ENCODE measurements around the gene MINK1.

The MINK1 gene

GRCh38 chr17:4858068-4858881 lies 25.1 kb downstream of the MINK1 start:
- DNase-seq (ENCODE audit: extremely low spot score): no peak
- ChIA-PET CTCF (no interaction called here), POLR2A (no interaction called here)
- TF ChIP-seq LEF1 (IDR thresholded peaks at IDR 0.05; ENCODE audit: borderline replicate concordance) (no peak), ARNT (IDR thresholded peaks at IDR 0.05) (no peak), SUZ12 (IDR thresholded peaks at IDR 0.05) (no peak), SP1 (IDR thresholded peaks at IDR 0.05) (no peak), PKNOX1 (IDR thresholded peaks at IDR 0.05) (no peak), FOXK2 (IDR thresholded peaks at IDR 0.05) (no peak), ELF4 (IDR thresholded peaks at IDR 0.05) (no peak), TARDBP (IDR thresholded peaks at IDR 0.05) (no peak), FOXM1 (IDR thresholded peaks at IDR 0.05; ENCODE audit: borderline replicate concordance) (no peak), ZNF384 (IDR thresholded peaks at IDR 0.05) (no peak), CTBP1 (IDR thresholded peaks at IDR 0.05; ENCODE audit: borderline replicate concordance) (no peak)

DNA sequence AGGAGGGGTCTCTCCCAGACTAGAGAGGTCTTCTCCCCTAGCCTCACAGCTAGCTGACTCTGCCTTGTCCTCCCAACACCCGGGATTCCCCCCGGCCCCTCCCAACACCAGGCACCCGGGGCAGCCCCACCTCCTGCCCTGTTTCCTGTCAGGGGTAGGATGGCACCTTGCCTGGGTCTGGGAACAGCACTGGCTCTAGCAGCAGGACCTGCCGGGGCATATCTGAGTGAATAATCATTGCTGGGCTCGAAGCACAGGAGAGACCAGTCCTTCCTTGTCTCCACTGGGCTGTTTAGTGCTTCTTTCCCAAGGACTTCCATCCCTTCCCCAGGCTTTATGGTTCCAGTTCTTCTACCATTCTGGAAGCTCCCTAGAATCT lies 25.7 kb downstream of the MINK1 start:
- POLR2A ChIA-PET: no interaction called here
- TF ChIP-seq LEF1 (IDR thresholded peaks at IDR 0.05; ENCODE audit: borderline replicate concordance): no peak
- TF ChIP-seq FOXK2 (IDR thresholded peaks at IDR 0.05): no peak
- no peak for TF ChIP-seq ARNT (IDR thresholded peaks at IDR 0.05)
- DNase-seq (ENCODE audit: extremely low spot score): no peak
- CTCF ChIA-PET: no interaction called here

DNA sequence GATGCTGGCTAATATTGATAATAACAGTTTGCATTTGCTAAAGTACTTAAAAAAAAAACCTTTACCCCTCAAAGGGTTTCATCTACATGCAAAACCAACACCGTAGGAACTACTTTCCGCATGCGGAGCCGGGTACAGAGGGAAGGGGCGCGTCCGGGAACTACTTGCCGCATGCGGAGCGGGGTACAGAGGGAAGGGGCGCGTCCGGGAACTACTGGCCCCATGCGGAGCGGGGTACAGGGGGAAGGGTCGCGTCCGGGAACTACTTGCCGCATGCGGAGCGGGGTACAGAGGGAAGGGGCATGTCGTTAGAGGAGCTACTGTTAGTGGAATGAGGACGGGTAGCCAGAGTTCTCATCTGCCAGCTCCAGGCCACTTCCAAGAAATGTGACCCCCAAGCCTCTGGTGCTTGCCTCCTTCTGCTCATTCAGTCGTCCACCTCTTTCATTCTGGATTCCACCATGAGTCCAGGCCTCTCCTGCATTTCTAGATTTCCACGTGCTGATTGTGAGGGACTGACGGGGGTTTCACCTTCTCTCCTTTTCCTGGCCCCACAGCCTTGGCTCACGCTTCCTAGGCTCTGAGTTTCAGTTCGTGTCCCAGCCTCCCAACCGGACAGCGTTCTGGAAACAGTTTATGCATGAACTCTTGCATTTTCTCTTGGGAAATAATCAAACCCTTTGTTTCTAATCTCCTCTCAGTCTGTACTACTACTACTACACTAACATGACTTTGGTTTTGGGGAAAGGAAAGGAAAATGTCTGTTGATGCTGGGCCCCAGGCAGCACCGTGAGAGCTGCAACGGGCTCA lies 26.9 kb downstream of the MINK1 start:
- POLR2A ChIA-PET: no interaction called here

DNA sequence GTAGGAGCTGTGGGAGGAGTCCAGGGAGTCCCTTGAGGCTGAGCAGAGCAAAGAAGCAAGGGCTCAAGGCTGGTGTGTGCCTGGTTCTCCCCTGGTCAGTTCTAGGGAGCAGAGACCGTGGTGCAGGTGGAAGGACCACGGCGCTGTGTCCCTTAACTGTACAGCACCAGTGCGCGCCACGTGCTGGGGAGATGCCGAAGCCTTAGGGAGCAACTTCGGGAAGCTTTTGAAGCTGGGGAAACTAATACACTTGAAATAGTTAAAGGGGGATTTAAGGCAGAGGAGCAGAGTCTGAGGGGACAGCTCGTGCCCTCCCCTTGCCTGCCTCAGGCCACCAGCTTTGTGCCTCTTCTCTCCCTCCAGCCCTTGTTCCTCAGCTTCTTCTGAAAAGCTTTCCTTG lies 27.5 kb downstream of the MINK1 start:
- ChIA-PET CTCF (no interaction called here), POLR2A (interaction anchor here (1.4 kb wide), 1 partner anchor 80 kb away, joined by 4 read pairs; the partner anchor contains the start of genes RNF167 and SLC25A11)
- no peak for DNase-seq (ENCODE audit: extremely low spot score)
- TF ChIP-seq FOXA1 (IDR thresholded peaks at IDR 0.05) (no peak), L3MBTL2 (conservative IDR thresholded peaks at IDR 0.05) (no peak), BHLHE40 (IDR thresholded peaks at IDR 0.05; ENCODE audit: borderline replicate concordance) (no peak), SP1 (IDR thresholded peaks at IDR 0.05) (no peak), HDGF (IDR thresholded peaks at IDR 0.05; ENCODE audit: borderline replicate concordance) (no peak), TARDBP (IDR thresholded peaks at IDR 0.05) (no peak), FOXM1 (IDR thresholded peaks at IDR 0.05; ENCODE audit: borderline replicate concordance) (no peak), FOXK2 (IDR thresholded peaks at IDR 0.05) (no peak), ELF4 (IDR thresholded peaks at IDR 0.05) (no peak), NFRKB (IDR thresholded peaks at IDR 0.05) (no peak), ZNF384 (IDR thresholded peaks at IDR 0.05) (no peak), PKNOX1 (IDR thresholded peaks at IDR 0.05) (no peak), LEF1 (IDR thresholded peaks at IDR 0.05; ENCODE audit: borderline replicate concordance) (no peak), SUZ12 (IDR thresholded peaks at IDR 0.05) (no peak), CTBP1 (IDR thresholded peaks at IDR 0.05; ENCODE audit: borderline replicate concordance) (no peak)

More for the DNA sequence above, 26.9 kb downstream of the MINK1 start:
- TF ChIP-seq SP1 (IDR thresholded peaks at IDR 0.05) (no peak), TARDBP (IDR thresholded peaks at IDR 0.05) (no peak), LEF1 (IDR thresholded peaks at IDR 0.05; ENCODE audit: borderline replicate concordance) (no peak), NFRKB (IDR thresholded peaks at IDR 0.05) (no peak), HDGF (IDR thresholded peaks at IDR 0.05; ENCODE audit: borderline replicate concordance) (no peak), PKNOX1 (IDR thresholded peaks at IDR 0.05) (no peak), FOXM1 (IDR thresholded peaks at IDR 0.05; ENCODE audit: borderline replicate concordance) (no peak), ZNF384 (IDR thresholded peaks at IDR 0.05) (no peak), L3MBTL2 (conservative IDR thresholded peaks at IDR 0.05) (no peak), BHLHE40 (IDR thresholded peaks at IDR 0.05; ENCODE audit: borderline replicate concordance) (no peak), ELF4 (IDR thresholded peaks at IDR 0.05) (no peak), FOXA1 (IDR thresholded peaks at IDR 0.05) (no peak), CTBP1 (IDR thresholded peaks at IDR 0.05; ENCODE audit: borderline replicate concordance) (no peak), FOXK2 (IDR thresholded peaks at IDR 0.05) (no peak), ARNT (IDR thresholded peaks at IDR 0.05) (no peak), SUZ12 (IDR thresholded peaks at IDR 0.05) (no peak)
- no peak for DNase-seq (ENCODE audit: extremely low spot score)
- CTCF ChIA-PET: no interaction called here

GRCh38 chr17:4861052-4861451 lies 27.9 kb downstream of the MINK1 start:
- no peak for TF ChIP-seq LEF1 (IDR thresholded peaks at IDR 0.05; ENCODE audit: borderline replicate concordance)
- TF ChIP-seq ZNF384 (IDR thresholded peaks at IDR 0.05): no peak
- no peak for TF ChIP-seq FOXK2 (IDR thresholded peaks at IDR 0.05)
- no peak for TF ChIP-seq HDGF (IDR thresholded peaks at IDR 0.05; ENCODE audit: borderline replicate concordance)
- TF ChIP-seq PKNOX1 (IDR thresholded peaks at IDR 0.05): no peak
- TF ChIP-seq SP1 (IDR thresholded peaks at IDR 0.05): no peak
- no peak for TF ChIP-seq FOXA1 (IDR thresholded peaks at IDR 0.05)
- no peak for TF ChIP-seq BHLHE40 (IDR thresholded peaks at IDR 0.05; ENCODE audit: borderline replicate concordance)
- POLR2A ChIA-PET: interaction anchor here (1.4 kb wide), 1 partner anchor 79 kb away, joined by 4 read pairs; the partner anchor contains the start of genes RNF167 and SLC25A11
- CTCF ChIA-PET: no interaction called here
- DNase-seq (ENCODE audit: extremely low spot score): no peak
